Suppressor macrophage treated with lipopolysaccharide for 4 hours (primary cell): ENCODE results near the gene OR2G2.
A peak's percentile ranks its signal among the peaks of the same experiment; 100 is the strongest.

Source experiments
- DNase-seq: peaks from one replicate; pipeline ENCODE4 v3.0.0-alpha.2; 2020

Gene OR2G2, protein sequence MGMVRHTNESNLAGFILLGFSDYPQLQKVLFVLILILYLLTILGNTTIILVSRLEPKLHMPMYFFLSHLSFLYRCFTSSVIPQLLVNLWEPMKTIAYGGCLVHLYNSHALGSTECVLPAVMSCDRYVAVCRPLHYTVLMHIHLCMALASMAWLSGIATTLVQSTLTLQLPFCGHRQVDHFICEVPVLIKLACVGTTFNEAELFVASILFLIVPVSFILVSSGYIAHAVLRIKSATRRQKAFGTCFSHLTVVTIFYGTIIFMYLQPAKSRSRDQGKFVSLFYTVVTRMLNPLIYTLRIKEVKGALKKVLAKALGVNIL

DNA sequence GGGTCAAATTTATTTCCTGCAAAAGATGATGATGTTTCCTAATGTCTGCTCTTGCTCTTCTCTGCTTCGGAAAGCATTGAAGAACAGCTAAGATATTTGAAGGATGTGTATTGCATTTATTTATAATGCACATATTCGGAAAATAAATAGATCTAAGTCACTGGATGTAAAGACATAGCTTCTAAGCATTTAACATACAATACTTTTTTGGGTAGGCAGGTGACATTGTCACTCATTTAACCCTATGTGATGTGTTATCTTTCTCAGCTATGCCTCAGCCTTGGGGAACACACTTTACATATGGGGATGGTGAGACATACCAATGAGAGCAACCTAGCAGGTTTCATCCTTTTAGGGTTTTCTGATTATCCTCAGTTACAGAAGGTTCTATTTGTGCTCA is at the start of gene OR2G2:
TSS of gene OR2G2 (plus strand) at position 301 of the 400 bp plus-strand sequence. CDS start at position 301, 0 bp downstream.
- no peak for DNase-seq

DNA sequence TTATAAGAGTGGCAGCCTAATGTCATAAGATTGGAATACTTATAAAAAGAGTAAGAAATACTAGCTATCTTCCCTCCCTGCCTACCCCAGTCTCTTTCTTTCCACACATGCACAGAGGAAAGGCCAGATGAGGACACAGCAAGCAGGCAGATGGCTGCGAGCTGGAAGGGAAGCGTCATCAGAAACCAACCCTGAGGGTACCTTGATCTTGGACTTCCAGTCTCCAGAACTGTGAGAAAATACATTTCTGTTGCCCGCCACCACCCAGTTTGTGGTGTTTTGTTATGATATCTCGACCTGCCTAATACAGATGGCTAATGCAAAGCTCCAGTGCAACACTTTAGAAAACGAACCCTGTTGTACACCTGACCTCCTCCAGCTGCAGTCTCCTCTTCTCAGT is 49.6 kb upstream of the OR2G2 start:
- DNase-seq, result no peak

DNA sequence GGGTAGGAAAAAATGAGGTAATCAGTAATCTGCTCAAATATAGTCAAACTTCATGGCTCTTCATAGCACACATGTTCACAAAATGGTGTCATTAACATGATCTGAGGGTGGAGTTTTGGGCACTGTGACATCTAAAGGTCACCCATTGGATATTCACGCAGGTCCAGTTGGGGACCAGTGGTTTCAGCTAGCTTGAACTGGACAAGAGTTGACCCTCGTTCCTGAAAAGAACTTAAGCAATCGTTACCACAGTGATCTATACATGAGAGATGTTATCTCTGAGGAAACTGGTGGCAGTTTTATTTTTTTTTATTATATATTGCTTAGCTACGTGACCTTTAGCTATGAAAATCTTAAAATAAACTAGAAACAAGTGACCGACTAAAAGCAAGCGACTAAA is 48.9 kb upstream of the OR2G2 start:
- DNase-seq, result no peak

DNA sequence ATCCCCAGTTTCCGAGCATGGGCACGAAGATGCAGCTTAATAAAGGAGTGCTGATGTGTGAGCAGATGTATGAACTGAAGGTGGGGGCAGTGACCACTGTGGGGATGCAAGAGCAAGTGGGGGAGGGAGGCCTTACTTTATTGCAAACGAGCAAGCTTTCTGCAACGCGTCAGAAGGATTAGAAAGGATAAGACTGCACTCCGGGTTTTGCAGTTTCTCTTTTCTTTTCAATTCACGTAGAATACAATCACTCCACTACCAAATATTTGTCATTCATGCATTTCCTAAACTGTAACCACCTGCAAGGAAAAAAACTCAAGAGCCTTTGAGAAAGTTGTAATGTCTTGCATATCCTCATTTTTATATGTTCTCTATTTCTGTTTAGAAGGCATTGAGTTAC is 47.6 kb upstream of the OR2G2 start:
- no peak for DNase-seq

DNA sequence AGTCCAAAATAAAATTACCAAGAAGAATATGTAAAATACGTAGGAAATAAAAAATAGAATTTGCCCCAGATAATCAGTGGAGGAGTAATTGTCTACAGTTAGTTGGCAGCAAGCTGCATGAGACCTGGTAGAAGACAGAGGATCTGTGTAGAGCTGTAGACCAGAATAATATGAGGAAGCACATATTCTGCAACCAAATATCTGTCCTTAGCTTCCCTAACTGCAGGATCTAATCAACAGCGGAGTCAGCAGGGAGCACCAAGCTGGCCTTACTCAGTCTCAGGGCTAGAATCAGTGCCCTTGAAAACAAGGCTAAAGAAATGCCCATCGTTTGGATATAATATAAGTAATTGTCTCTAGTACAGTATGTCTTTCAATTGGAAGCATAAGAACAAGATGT is 45.3 kb upstream of the OR2G2 start:
- no peak for DNase-seq

DNA sequence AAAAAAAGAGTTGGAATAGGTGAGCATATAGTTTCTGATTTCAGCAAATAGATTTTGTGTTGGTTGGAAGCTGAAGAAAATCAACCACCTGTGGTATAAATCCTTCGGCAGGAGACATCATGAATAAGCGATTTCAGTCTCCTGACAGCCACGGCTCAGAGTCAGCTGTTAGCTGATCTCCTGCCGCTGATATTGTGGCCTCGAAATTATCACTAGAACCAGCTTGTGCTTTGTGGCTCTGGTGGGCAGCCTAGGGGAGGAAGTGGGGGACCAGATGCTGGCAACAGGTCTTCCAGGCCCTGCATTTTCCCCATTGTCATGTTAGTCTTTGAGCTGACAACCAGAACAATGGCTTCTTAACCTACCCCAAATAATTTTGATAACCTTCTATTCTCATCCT is 40.1 kb upstream of the OR2G2 start:
- no peak for DNase-seq

DNA sequence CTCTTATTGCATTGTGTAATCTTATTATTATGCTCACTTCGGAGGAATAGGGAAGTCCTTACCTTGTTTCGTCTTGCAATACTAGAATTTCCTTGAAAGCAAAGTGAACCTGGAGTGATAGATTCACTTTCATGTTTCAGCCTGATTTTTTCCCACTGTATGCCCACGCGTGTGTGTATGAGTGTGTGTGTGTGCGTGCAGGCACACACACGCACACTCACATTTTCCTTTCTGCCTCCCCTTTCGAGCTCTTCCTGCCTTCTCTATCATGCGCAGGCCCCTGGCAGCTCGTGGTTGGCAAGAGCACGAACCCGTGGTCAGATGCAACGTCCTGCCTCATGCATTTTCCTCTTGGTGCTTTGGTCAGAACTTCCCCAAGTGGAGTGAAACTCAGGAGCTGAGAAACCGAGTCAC is 39.4 kb upstream of the OR2G2 start, which contains the start of gene GCSAML:
TSS of gene GCSAML (plus strand) at position 366 of the 414 bp plus-strand sequence. CDS start 58 bp downstream, outside the sequence.
- peak; percentile 58 for DNase-seq

DNA sequence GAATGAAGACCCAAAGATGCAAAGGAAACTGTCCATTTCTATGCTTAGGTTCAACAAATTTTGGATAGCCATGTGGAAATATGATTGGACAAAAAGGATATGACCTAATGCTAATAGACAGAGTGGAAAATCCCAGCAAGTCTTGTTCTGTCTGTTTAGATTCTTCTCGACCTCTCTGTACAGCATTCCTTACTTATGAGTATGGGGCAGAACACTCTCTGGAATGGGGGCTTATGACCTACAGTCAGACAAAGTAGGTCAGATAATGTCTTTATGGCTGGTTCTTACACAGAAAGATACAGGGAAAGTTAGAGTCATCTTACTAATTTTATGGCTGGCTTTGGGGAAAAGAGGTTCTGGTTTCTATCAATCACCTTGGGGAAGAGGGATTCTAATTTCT is 36.4 kb upstream of the OR2G2 start:
- no peak for DNase-seq

DNA sequence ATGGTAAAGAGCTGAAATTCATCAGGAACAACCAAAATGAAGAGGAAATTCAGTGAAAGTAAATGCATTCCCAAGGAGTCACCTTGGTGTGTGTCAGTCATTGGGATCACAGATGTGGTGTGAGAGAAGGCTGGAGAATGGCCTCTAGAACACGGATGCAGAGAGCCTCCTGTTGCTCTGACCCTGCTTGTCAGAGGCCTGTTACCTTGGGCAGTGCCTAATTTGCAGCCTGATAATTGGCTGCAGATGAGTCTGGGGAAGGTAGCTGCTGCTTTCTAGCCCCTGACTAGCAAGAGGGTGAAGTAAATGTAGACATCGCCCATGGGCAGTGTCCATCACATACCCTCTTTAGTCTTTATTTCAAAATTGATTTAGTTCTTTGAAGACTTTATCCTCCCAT is 35.9 kb upstream of the OR2G2 start:
- DNase-seq, result no peak

DNA sequence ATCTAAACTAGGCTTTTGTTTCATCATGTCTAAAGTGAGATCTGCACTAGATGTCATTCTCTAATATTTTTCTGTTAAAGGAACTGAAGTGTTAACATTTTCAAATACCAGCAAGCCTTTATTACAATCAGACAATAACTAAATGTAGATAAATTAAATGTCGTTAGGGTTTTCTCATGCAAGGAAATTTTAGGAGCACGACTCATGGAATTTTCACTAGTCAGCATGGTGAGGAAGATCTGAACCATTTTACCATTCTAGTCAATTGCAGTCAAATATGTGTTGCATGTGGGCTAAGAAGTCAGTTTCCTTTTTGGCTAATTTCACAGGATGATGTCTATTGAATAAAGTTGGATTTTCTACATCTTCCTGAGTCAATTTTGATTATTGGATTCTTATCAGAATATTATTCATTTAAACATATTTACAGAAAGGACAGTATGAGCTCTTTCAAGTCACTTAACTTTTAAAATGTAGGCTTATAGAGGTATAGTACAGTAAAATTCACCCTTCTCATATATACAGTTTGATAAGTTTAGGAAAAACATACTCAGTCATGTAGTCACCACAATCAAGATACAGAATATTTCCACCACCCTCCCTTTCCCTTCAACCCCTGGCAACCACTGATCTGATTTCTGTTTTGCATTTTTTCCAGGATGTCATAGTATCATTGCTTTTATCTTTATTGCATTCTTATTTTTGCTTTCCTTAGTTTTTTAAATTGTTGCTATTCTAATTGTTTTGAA is 30.1 kb upstream of the OR2G2 start:
- no peak for DNase-seq

DNA sequence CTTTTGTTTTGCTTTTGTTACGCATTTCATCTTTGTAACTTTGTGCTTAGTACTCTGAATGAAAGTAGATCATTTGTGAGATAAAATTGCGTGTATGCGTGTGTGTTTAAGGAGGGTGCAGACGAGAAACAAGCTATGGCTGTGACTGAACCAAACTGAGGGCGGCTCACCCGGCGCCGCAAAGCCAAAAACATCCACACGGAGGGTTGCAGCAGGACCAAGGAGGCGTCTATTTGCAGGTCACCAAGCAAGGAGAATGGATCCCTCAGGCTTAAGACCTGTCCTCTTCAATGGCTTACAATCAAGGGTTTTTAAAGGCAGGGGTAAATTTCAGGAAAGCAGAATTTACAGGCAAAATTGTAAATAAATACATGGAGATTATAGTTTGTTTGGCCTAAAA is 26.4 kb upstream of the OR2G2 start:
- DNase-seq, result no peak

DNA sequence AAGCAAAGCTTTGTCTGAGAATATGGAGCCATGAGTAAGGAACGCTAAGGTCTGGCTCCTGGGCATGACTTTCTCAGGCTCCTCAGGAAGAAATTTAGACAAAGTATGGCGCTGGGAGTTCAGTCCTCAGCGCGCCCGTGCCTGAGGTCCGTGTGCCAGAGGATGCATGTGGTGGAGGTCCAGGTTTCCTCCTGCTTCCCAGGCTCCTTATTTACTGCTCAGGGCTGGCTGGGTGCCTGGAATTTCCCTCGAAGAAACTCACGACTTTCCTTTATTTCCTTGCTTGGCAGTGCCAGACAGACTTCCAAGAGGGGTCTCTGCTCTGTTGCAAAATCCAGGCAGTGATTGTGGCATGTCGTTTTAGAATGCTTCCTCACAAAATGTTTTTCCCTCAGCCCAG is 26.0 kb upstream of the OR2G2 start:
- no peak for DNase-seq

DNA sequence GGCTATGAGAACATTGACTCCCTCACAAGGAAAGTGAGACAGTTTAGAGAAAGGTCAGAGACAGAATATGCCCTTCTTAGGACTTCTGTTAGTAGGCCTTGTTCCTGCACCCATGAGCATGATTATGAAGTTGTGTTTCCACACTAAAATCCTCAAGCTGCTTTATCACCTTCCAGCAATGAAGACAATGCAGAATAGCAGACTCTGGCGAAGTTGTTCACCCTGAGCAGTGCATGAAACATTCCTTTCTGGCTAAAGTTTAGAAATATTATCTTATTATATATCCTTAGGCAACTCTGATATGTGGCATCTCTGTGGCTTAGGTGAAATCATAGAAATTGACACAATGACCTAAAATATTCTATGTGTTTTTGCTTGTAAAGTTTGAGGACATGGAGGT is 13.9 kb upstream of the OR2G2 start:
- no peak for DNase-seq

DNA sequence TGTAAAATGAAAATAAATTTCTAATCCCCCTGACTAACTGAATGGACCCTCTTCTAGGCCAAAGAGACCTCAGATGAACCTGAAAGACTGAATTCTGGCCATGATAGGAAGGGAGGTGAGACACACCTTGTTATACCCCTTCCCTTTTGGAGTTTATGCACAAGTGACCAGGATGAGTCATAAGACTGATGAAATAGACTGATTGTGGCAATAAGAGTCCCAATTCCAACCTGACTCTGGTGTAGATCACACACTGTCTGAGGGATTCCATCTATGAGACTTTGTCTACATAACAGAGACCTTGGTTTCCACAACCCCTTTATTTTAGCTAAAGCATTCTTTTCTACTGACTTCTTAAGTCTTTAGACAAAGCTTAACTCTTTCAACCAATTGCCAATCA is 13.5 kb upstream of the OR2G2 start:
- DNase-seq, result no peak

DNA sequence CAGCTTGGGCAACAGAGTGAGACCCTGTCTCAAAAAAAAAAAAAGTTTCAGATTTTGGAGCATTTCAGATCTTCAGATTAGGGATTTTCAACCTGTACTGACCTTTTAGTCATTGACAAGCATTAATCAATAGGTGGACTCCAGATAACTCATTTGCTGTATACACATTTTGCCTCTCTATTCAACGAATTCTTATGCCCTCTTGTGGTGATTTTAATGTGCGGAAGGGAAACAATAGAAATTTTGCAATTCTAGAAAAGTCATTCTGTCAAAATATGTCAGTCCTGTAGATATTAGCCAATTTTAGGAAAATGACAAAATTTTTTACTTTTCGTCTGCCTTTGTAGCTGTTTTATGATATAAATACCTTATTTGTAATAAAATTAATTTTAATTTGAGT is 11.6 kb upstream of the OR2G2 start:
- peak; percentile 69 for DNase-seq

DNA sequence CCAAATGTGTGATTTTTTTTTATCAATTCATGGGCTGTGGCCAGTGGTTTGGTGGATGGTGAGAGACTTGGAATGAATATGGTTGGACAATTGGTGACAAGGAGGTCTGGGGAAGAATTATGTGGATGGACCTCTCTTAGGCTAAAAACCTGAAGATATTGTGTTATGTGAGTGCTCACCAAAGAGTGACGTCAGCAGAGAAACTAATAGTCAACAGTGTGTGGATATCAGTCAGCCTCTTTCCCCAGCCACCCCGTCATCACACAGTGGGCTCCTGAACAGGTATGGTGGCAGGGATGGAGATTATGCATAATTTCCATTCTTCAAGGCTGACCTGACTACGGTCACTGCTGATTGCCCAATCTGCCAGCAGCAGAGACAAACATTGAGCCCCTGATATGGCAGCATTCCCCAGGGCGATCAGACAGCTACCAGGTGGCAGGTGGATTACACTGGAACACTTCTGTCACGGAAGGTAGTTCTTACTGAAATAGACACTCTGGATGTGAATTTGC is 9.2 kb upstream of the OR2G2 start:
- DNase-seq, result no peak

DNA sequence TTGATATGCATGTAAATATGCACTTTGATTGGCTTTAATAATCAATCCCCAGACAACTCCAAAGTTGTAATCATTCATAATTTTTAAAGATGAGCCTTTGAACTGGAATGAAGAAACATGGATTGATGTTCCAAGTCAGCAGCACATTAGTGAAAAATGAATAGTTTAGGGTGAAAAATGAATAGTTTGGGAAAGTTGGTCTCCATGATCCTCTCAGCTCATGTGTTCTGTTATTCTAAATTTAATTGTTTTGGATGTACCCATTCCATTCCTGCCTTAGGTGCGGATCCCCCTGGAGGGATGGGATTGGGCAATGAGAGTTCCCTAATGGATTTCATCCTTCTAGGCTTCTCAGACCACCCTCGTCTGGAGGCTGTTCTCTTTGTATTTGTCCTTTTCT is 17.1 kb downstream of the OR2G2 start, which contains the start of gene OR2G3:
TSS of gene OR2G3 (plus strand) at position 301 of the 400 bp plus-strand sequence. CDS start at position 301, 0 bp downstream.
- DNase-seq, result no peak

DNA sequence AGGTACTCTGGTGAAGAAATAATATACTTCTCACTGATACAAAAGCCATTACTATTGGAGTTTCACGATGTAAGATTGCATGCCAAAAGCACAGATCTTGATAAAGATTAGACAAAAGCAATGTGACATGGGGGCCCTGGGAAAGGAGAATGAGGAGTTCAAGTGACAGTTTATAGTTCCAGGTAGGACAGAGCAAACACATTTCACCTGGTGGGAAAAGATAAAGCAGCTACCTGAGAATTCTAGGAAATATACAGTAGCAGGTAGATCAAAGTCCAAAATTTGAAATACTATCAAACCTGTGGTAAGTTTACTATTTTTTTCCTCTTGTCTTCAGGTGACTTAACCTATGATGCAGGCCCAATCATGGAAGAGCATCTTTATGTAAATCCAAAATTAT is 25.2 kb downstream of the OR2G2 start:
- no peak for DNase-seq

DNA sequence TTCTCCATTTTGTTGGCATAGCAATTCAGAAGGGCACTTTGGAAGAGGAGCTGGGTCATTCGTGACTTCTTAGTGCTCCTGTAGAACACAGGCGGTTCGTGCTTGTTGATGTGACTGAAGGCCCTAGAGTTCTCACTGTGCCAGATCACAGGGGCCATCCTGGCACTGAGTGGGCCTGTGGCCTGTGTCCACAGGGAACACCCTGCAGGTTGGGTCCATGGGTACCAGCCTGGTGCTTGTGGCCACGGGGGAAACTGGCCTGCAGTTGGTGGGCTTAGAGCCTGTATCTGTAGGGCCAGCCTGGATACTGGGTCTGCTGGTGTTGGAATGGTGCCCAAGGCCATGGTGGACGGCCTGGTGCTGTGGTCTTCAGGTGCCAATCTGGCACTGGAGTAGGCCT is 26.5 kb downstream of the OR2G2 start:
- DNase-seq, result no peak

DNA sequence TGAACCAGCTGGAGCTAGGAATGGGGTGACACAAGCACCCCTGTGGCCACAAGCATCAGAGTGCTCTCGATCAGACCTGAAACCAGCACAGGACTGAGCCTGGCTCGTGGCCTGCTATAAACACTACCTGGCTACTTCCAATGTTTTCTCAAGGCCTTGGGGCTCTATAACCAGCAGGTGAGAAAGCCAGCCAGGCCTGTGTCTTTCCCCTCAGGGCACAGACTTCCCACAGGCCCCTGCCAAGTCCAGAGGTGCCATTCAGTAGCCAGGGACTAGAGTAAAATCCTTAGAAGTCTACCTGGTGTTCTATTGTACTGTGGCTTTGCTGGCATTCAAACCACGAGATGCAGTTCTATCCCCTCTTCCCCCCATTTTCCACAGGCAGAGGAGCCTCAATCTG is 39.8 kb downstream of the OR2G2 start:
- DNase-seq, result no peak

DNA sequence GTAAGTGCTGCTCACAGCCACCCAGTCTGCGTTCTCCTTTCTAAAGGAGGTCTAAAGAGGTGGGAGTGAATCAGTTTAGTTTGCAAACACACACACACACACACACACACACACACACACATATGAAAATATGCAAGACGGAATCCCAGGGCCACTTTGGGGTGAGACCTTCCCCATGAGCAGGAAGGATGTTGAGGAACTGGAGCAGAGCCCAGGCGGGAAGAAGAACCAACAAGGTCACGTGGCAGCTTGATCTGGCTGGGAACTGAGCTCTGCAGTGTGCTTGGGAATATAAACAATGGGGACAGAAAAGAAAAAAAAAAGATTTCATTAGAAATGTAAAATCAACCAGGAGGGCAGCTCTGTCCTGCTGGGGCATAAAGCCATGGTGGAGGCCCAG is 49.9 kb downstream of the OR2G2 start:
- DNase-seq, result no peak

DNA sequence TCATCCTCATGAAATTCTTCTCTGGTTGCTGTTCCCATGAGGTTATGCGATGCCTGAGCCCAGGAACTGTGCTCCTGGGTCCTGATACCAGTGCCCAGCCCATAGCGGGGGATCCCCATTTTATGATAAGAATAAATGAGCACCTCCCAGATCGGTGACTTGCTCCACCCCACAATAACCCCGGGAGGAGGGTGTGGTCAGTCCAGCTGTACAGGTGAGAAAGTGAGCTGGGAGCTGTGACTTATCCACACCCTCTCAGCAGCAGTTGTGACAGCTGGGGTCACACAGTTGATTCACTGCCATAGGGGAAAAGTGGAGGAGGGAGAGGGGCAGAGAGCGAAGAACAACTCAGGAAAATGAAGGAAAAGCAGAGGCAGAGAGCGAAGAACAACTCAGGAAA is 50.6 kb downstream of the OR2G2 start:
- DNase-seq, result no peak
